Measurements from ENCODE around the gene ZMYND11. TPM values are rescaled to one million over a fixed set of nuclear protein-coding genes. Genes with fewer than 3 reads are reported as not detected.

The ZMYND11 gene
- total RNA-seq, 4 donors from 2014 or later, result 127 to 179 (median 154) TPM

Small RNA genes lying within 50 kb of the gene (small RNA-seq; reads per million reads assigned to genes)
- gene RNA5SP297, result not detected
- 9.3 reads per million, percentile 92 among the genes with 10 or more reads in this experiment for gene RNA5SP298

Other genes starting within 250 kb of the ZMYND11 start
- gene TUBB8, start 86.2 kb upstream of the ZMYND11 start, total RNA-seq, result 1 to 10 TPM in 1 of 4 donors, under 1 TPM in 2, not detected in 1; 0.40 to 2.0 (median 0.50) TPM